ENCODE data around the gene NINJ2.

GRCh38 chr12:712172-712863 lies 49.1 kb upstream of the NINJ2 start:
- TF ChIP-seq, protein P1, sequence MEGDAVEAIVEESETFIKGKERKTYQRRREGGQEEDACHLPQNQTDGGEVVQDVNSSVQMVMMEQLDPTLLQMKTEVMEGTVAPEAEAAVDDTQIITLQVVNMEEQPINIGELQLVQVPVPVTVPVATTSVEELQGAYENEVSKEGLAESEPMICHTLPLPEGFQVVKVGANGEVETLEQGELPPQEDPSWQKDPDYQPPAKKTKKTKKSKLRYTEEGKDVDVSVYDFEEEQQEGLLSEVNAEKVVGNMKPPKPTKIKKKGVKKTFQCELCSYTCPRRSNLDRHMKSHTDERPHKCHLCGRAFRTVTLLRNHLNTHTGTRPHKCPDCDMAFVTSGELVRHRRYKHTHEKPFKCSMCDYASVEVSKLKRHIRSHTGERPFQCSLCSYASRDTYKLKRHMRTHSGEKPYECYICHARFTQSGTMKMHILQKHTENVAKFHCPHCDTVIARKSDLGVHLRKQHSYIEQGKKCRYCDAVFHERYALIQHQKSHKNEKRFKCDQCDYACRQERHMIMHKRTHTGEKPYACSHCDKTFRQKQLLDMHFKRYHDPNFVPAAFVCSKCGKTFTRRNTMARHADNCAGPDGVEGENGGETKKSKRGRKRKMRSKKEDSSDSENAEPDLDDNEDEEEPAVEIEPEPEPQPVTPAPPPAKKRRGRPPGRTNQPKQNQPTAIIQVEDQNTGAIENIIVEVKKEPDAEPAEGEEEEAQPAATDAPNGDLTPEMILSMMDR (IDR thresholded peaks at IDR 0.05): no peak
- TF ChIP-seq POLR2AphosphoS5 (IDR thresholded peaks at IDR 0.05) (no peak), POLR2A (IDR thresholded peaks at IDR 0.05) (no peak)

All from gastroesophageal sphincter (tissue), 3 donors.